ENCODE measurements around the gene RNF223.
A peak's percentile ranks its signal among the peaks of the same experiment; 100 is the strongest.
"Not testable (repeated sequence)": the region's sequence is repeated elsewhere in the genome, so short reads cannot be mapped to it uniquely, and the experiment has no call there.

RNF223 gene

DNA sequence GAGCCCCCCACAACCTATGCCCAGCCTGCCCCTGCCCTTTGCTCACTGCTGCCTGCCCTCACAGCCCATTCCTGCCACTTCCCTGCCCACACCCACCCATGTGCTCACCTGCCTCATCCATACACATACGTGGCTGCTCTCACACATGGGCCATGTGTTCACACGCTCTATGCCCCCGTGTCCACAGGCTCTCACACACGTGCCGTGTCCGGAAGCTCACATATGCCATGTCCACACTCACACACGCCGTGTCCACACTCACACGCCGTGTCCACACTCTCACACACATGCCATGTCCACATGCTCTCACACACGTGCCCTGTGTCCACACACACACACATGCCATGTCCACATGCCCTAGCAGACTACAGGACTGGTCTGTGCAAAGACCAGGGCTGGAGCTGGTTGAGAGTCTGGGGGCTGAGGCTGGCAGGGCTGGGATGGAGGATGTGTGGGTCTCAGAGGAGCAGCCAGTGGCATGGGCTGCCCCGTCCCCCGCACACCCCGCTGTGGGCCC is 583 bp upstream of the RNF223 start:
- no peak for DNase-seq (ENCODE audit: insufficient read length, low spot score)
- peak; percentile 86 for FAIRE-seq

DNA sequence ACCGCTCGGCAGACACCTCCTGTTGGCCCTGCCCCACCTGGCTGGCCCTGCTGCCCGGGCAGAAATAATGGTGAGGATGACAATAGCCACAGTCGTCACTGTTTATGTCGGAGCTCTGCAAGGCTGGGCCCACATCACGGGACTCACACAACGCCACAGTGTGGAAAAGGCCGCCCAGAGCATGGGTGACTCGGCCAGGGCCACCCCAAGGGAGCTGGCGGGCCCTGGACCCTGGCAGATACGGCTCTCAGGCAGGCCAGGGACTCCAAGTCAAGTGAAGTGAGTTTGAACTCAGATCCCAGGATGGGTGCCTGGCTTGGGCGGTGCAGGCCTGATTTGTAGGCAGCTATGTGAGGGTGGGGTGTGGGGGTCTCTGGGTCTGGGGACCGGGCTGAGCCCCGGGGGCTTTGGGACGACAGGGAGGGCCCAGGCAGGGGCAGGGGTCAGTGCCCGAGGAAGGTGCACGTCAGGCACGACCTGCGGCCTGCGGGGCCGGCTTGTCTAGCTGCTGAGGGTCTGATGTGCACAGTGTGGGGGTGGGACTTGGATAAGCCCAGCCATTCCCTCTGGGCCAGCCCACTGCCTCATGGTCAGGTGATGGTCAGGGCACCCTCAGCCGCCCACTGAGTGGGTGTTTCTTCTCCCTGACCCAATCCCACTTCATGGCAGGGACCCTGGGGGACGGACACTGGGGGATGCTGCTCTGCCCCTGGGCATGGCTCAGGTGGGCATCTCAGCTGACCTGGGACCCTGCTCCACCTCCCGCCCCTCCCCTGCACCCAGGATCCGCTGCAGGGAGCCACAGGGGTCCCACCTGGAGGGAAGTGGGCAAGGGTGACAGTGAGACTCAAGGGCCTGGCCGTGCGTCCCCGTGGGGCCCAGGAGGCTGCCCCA is 1.0 kb downstream of the RNF223 start:
- FAIRE-seq (no peak), DNase-seq (ENCODE audit: insufficient read length, low spot score) (no peak)

GRCh38 chr1:1072299-1072848 is 1.7 kb downstream of the RNF223 start:
- DNase-seq (ENCODE audit: insufficient read length, low spot score) = no peak
- no peak for FAIRE-seq

GRCh38 chr1:1071486-1072298 is 2.4 kb downstream of the RNF223 start:
- FAIRE-seq = no peak
- DNase-seq (ENCODE audit: insufficient read length, low spot score) = no peak

DNA sequence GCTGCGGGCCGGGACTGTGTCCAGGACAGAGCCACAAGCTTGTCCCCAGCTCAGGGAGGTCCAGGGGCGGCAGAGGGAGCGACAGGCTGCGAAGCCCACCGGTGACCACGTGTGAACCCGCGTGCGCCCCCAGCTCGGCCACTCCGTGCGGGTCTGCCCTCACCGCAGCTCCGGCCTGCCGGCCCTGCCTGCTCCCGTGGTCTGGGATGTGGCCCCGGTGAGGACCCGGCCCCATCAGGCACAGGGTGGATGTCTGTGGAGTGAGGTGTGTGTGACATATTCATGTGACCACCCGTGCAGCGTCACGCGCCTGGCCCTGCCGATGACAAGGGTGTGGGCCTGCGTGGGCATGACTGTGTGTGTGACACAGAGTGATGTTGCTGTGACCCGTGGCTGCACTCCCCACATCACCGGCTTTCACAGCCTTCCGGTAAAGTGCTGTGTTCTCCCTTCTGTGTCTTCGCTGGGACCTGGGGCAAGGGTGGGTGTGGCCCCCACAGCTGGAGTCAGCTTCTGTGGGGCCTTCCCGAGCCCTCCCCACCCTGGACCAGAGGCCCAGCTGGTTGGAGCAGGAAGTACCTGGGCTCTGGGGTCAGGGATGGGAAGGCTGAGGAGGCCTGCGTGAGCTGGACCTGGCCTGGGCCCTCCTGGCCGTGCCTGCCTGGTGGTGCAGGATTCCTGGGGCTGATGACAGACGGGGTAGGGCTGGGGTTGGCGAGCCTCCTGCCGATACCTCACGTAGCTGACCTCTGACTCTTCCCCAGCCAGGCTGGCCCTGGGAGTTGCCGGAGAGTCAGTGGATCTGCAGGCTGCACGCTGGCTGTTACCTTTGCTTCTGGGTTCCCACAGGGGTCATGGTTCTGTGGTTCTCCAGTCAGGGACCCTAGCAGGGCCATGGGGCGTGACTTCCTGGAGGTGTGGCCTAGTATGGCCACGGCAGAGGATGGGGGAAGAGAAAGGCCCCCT is 4.1 kb downstream of the RNF223 start:
- DNase-seq (ENCODE audit: insufficient read length, low spot score) = no peak
- FAIRE-seq = no peak

- DNase-seq (ENCODE audit: insufficient read length, low spot score) (peak; percentile 74), FAIRE-seq (peak; percentile 97)
These were observed 4.9 kb downstream of the RNF223 start for GRCh38 chr1:1069056-1069710.

GRCh38 chr1:1068517-1069055 is 5.5 kb downstream of the RNF223 start:
- DNase-seq (ENCODE audit: insufficient read length, low spot score) (peak; percentile 48), FAIRE-seq (no peak)

GRCh38 chr1:1067860-1068516 is 6.1 kb downstream of the RNF223 start:
- no peak for FAIRE-seq
- DNase-seq (ENCODE audit: insufficient read length, low spot score) = no peak

- no peak for FAIRE-seq
These were observed 6.7 kb downstream of the RNF223 start for GRCh38 chr1:1067284-1067859.

DNA sequence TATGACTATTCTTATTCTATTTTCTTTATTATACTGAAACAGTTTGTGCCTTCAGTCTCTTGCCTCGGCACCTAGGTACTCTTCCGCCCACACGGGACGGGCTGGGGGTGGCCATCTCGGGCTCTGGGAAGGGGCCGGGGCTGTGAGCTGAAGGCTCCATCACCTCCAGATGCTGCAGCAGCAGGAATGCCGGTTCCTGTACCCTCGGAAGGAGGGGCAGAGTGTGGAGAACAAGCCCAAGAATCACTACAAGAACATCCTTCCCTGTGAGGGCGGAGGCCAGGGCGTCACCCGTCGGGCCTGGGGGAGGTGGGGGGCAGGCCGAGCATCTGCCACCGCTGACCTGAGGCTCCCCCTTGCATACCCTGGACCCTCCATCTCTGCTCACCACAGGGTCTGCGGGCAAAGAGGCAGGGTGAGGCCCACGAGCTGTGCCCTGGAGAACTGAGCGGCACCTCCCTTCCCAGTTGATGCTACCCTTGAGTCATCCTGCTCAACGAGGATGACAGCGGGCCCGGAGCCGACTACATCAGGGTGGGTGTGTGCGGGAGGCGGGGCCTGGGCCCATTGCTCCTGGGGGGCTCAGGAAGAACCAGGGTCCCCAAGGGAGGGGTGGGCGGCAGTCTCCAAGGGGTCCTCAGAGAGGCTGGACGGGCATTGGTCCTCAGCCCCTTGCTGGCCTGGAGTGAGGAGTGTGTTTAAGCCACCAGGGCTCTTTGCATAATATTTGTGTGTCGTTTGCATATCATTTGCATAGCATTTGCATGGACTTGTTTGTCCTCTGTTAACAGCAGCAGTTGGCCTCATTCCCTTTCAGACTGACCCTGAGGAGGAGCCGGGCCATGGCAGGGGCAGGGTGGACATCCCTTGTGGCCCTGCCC is 7.5 kb downstream of the RNF223 start:
- DNase-seq (ENCODE audit: insufficient read length, low spot score) (no peak), FAIRE-seq (no peak)

More at GRCh38 chr1:1067284-1067859, 6.7 kb downstream of the RNF223 start:
- DNase-seq (ENCODE audit: insufficient read length, low spot score) = no peak

GRCh38 chr1:1065940-1066304 is 8.2 kb downstream of the RNF223 start:
- FAIRE-seq; DNase-seq (ENCODE audit: insufficient read length, low spot score): not testable (repeated sequence)

- FAIRE-seq (no peak), DNase-seq (ENCODE audit: insufficient read length, low spot score) (no peak)
These were observed 8.7 kb downstream of the RNF223 start for GRCh38 chr1:1065265-1065939.

DNA sequence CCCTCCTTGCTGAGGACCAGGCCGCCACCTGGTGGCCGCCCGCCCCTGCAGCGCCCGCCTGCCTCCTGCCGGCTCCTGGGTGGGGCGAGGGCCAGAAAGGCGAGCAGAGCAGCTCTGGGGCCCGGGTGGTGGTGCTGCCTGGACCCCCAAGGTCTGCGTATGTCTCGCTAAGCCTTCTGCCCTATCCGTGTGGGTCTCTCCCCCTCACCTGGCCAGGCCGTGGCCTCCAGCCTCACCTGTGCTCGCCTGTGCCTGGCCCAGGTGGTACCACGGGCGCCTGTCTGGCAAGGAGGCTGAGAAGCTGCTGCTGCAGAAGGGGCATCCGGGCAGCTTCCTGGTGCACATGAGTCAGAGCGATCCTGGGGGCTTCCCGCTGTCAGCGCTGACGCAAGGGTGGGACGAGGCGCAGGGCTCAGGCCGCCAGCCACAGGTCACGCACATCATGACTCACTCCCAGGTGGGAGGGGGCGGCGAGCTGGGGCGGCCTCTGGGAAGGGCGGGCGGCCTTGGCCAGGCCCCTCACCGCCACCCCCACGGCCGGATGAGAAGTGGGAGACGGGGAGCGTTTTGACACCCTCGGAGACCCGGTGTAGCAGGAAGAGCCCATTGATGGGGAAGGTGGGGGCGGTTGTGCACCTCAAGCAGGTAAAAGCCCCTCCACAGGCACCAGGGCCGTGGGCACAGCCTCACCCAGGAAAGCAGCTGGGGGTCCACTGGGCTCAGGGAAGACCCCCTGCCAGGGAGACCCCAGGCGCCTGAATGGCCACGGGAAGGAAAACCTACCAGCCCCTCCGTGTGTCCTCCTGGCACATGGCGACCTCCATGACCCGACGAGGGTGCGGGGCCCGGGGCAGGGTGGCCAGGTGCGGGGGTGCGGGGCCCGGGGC is 9.9 kb downstream of the RNF223 start:
- DNase-seq (ENCODE audit: insufficient read length, low spot score) (peak; percentile 95), FAIRE-seq (peak; percentile 97)

DNA sequence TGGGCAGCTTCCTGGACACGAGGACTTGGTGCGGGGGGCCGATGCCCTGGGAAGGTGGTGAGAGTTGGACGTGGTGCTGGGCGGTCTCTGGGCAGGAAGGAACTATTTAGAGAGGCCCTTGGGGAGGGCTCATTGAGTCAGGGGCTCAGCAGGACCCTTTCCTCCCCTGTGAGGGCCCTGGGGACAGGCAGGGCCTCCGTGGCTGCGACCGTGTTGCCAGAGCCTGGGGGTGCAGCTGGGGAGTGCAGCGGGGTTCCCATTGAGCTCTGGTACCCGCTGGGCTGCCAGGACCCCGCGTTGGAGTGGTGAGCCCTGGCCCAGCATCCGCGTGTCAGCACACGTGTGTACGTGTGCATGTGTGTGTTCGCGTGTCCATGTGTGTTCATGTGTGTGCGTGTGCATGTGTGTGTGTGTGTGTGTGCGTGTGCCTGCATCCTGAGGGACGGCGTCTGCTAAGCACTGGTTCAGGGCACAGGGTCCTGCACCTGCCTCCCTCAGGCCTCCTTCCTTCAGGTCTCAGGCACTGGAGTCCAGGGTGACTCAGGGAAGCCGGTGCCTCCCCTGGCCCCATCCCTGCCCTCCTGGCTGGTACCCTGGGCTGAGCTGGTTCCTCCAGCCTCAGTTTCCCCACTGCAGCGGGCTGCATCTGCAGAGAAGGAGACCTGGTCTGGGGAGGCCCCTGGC is 10.7 kb downstream of the RNF223 start:
- no peak for DNase-seq (ENCODE audit: insufficient read length, low spot score)

More for the DNA sequence above, 10.7 kb downstream of the RNF223 start:
- peak; percentile 92 for FAIRE-seq
